GM19328 (cell line): ENCODE measurements around the gene KIAA1671.

Experiments
- ATAC-seq: cut with Tn5 transposase; IDR thresholded peaks from one replicate; pipeline ENCODE4 v1.9.1; 2021; ENCODE audit warnings: mild to moderate bottlenecking, moderate library complexity; ENCODE audit not compliant: unreplicated experiment

The KIAA1671 gene

DNA sequence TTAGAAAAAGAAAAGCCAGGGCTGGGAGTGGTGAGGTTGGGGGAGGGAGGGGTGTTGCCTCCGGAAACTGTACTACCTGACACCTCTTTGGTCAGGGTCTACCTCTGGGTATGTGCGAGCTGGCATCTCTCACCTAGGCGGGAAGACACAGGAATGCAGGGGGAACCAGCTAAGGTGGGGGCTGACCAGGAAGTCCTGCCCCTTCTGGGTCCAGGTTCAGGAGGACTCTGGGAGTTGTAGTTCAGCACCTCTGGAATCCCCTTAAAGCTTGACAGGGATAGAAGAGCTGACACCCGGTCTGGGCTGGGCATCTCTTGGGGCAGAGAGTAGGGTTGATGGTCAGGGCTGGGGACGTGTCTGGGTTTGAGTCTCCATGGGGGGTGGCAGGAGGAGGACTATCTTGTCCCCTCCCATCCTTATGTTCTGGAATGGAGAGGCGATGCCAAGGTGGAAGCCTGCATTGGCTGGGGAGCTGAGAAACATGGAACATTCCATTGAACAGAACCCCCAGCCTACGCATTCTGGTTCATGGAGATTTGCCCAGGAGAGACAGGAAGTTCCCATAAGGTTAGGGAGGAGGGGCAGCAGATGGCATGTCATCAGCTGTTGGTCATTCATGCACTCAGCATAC is 2.1 kb upstream of the KIAA1671 start:
- ATAC-seq, result no peak

DNA sequence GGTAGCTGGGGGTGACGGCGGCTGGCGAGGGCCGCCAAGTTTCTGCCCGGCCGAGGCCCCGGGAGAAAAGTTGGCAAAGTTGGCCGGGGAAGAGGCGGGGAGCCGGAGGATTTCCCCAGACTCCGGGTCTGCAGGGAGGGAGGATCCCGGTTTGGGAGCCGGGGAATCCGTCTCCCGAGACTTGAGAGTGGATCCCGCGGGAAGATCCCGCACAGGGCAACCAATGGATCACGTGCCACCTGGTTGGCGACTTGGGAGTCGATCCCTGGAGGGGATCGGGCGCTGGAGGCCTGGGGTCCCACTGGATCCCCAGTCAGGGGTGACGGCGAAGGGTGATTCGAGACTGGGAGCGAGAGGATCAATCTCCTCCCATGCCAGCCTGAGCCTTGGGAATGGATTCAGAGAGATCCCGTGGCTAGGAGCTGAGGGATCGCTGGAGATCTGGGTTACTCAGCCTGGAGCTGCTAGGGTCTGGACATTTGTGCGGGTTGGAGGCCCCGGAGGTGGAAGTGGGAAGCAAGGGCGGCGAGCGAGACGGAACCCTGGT is 394 bp downstream of the KIAA1671 start:
- ATAC-seq, result no peak

DNA sequence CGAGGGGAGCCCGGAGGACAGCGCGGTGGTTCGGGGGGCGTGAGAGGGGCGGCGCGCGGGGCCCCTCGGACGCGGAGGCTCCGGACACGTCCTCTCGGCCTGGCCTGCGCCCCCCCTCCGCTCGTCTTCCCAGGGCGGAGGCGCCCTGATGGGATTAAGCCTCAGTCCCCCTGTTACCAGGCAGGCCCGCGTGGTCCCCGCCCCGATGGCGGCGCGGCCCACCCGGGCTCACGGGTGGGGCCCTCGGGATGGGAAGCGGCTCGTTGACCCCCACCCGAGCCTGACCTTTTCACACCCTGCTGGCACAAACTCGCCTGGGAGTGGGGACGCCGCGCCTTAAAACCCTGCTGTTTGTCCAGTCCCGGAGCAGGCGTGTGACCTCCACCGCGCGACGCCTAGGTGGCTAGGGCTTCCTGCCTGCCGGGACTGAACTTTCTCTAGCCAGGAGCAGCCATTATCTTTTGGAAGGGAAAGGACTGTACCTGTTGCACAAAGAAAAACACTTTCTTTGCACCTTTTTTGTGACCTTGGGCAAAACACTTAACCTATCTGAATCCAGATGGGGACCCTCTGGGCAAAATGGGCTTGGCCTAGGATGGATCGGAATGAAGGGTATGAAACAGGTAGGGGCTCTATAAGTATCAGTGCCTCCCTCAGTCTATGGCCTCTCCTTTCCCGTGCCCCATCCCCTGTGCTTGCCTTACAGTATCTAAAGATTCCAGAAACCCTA is 1.0 kb downstream of the KIAA1671 start:
- no peak for ATAC-seq

DNA sequence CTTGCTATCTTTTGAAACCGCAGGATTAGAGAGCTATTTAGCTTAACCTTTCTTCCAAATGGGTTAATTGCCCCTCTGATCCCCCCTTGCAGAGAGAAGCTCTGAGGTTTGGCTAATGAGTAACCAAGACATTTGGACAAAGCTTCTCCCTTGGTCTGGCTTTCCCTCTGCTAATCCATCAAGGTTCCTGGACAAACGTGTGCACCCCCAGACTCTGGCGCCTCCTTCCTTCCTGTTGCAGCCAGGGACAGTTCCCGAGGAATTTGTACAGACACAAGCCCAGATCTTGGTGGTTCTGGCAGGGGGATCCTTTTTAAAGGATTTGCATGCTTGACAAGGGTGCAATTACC is 1.6 kb downstream of the KIAA1671 start:
- no peak for ATAC-seq

DNA sequence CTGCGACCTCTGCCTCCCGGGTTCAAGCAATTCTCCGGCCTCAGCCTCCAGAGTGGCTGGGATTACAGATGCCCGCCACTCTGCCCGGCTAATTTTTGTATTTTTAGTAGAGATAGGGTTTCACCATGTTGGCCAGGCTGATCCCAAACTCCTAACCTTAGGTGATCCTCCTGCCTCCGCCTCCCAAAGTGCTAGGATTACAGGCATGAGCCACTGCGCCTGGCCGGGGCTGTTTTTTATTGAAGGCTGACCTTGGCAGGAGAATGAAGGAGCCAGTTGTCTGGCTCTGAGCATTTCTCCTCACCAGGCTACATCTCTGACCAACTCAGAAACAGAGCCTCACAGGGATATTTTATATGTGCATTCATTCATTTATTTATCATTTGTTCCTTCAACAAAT is 2.3 kb downstream of the KIAA1671 start:
- ATAC-seq, result no peak

DNA sequence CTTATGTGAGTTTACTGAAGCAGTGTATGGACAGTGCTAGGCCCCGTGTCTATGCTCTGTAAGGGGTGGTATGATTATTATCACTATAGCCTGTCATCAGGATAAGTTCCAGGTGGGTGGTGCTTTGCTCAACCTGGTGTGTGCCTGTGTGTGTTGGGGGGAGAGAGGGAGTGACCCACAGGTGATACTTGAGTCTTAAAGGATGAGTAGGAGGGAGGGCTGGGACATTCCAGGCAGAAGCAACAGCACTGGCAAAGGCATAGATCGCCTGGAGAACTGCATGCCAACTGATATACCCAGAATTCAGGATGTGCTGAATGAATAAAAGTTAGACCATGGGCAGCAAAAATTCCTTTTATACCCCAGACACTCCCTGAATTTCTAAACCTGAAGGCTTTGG is 4.5 kb downstream of the KIAA1671 start:
- ATAC-seq, result no peak

DNA sequence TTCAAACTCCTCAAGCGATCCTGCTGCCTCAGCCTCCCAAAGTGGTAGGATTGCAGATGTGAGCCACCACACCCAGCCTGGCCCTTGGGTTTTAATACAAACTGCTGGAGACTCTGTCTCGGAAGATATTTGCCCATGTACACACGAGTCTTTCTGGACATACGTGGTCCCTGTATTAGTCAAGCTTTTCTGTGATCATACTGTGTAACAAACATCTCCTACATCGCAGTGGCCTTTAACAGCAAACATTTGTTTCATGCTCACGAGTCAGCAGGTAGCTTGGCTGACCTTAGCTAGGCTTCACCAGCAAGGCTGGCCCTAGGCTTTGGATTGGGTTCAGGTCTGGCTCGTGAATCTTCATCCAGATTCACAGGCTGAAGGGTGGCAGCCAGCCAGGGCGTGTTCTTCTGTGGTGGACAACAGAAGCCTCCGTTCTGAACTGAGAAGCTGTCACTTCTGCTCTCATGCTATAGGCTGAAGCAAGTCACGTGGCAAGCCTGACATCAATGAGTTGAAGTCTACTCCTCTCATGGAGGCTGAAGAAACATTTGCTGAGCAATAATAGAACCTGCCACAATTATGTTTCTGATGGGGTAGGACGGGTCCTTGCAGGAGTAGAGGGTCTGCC is 8.8 kb downstream of the KIAA1671 start:
- ATAC-seq, result no peak

DNA sequence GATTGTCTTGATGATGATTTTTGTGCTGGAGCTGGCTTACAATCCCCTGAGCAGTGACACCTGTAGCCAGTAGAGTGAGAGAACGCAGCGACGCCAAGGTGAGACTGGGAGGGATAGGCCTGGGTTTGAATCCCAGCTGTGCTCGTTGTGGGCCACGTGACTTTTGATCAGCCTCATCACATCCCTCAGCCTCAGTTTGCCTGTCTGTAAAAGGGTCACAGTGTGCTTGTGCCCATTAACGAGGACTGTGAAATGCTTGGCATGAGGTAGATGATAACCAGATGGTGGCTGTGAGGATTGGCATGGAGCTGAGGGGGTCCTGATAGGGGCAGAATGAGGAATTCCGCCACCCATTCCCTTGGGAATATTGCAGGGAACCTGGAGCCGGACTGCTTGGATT is 9.6 kb downstream of the KIAA1671 start:
- ATAC-seq, result no peak

DNA sequence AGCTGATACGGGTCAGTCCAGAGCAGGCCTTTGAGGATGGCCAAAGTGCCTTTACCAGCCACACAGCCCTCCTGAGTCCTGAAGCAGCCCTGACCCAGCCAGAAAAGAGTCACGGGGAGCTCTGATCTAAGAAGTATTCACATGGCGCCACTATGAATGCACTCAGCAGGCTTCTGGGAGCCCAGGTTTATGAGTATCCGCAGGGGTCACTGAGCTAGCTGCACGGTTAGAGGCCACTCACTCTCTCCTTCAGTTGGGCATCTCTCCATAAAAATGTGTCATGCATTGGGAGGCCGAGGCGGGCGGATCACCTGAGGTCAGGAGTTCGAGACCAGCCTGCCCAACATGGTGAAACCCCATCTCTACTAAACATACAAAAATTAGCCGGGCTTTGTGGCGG is 10.3 kb downstream of the KIAA1671 start:
- no peak for ATAC-seq

DNA sequence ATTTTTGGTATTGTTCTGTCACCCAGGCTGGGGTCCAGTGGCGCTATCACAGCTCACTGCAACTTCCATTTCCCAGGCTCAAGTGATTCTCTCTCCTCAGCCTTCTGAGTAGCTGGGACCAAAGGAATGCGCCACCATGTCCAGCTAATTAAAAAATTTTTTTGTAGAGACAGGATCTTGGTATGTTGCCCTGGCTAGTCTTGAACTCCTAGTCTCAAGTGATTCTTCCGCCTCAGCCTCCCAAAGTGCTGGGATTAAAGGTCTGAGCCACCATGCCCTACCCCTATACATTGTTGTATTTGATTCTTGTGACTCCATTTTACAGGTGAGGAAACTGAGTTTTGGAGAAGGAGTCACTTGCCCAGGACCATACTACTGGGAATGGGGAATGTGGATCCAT is 11.9 kb downstream of the KIAA1671 start:
- ATAC-seq, result no peak

DNA sequence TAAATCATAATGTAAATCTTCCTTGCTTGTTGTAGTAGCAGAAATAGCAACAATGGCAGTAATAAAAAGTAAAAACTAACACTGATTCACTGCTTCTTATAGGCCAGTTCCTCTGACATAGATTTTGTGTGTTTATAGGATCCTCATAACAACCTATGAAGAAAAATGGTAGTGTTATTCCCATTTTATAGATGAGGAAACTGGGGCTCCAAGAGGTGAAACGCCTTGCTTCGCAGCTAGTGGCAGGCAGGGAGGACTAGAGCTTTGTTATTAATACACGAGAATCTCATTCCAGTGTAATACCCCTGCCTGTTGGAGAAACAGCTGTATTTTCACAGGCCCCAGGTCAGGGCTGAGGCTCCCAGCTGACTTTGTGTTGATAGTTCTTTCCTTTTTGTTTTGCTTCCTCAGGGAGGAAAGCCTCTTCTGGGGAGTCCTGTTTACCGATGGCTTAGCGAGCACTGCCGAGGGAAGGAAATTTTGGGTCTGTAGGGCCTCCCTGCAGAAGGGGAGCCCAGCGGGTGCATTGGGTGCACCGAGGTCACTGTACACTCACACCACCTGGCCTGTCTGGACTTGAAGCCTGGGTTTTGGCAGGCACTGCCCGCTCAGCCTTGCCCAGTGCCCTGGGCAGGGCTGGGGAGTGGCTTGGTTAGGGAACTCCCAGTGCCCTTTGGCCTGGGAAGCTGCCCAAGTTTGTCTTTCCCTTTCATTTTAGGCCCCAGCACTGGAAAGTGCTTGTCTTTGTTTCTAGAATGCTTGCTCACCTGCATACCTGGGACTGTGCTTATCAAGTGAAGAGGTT is 13.5 kb downstream of the KIAA1671 start:
- no peak for ATAC-seq

DNA sequence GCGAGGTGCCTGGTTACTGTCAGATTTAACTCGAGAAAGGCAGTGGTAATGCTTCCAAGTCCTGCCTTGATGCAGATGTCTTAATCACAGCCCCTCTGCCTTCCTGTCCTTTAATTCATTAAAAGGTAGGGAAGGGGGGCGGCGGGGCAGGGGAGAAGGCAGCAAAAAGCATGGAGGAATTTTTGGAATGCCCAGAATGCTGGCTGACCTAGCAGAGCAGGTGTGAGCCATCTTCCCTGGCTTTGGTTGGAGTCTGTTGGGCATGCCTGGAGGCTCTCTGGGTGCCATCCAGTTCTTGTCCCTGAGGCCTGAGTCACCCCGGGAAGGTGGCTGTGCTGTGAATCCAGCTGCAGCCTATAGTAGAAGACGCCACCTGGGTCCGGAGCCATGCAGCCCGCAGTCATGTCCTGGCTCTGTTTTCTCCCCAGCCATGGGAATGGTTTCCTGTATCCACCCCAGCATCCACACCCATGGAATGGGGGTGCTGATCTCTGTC is 15.6 kb downstream of the KIAA1671 start:
- ATAC-seq, result no peak

DNA sequence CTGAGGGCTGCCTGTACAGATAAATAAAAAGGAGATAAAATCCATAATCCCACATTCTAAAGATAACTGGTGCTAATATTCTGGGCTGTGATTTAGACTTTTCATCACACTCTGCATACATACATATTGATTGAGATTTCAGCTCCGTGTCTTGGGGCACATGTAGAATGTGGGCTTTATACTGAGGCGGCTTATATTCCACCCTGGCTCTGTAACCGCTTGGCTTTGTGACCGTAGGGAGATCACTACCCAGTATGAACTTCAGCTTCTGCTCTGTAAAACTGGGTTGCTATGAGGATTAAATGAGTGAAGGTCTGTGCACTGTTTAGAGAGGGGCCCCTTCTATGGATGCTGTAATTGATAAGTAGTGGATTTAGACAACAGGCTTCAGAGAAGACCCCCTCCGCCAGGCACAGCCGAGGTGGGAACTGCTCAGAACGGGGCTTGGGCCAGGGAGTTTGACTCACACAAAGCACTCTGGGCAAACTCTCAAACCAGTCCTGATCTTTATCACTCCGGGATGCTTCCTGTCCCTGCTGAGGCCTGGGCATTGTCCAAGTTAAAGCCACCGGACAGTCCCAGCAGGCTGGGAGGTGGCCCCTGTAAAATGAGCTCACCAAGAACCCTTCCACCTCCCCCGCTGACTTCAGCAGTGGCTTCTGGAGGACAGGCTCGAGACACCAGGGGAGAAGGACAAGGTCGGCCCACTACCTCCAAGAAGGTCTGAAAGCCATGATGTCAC is 17.2 kb downstream of the KIAA1671 start:
- no peak for ATAC-seq

DNA sequence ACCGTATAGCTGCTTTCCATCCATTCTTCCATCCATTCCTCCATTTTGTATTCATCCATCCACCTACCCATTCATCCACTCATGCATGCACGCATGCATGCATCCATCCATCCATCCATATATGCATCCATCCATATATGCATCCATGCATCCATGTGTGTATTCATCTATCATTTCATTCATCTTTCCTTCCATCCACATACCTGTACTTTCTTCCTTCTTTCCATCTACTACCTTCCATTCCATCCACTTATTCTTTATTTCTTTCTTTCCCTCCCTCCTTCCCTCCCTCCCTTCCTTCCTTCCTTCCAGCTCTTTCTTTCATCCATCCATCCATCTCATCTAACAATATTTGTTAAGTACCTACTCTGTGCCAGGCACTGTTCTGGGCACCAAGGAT is 19.9 kb downstream of the KIAA1671 start:
- ATAC-seq, result no peak

DNA sequence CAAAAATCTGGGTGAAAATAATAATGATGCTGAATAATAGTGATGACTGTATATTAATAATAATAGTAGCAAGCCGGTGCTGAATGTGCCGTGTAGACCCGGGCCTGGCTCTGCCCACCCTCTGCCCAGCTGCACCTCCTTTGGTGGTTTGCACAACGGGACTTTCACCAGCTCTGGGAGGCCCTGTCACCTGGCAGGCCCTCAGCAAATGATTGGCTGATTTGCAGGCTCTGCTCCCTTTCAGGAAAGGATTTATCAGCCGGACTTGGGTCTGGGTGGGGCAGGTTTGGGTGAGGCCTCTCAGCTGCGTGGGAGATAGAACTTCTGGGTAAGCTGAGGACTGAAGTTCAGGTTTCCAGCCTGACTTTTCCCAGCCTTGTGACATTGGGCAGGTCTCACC is 21.4 kb downstream of the KIAA1671 start:
- ATAC-seq, result no peak

DNA sequence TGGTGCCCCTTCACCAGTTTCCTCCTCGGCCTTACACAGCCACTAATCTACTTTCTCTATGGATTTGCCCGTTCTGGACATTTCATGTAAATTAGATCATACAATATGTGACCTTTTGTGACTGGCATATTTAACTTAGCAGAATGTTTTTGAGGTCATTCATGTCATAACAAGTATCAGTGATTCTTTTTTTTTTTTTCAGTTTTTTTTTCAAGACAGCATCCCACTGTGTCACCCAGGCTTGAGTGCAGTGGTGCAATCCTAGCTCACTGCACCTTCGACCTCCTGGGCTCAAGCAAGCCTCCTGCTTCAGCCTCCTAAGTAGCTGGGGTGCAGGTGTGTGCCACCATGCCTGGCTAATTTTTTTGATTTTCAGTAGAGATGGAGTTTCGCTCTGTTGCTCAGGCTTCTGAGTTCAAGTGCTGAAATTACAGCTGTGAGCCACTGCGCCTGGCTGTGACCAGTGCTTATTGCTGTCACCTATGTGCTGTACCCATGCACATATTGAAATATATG is 22.7 kb downstream of the KIAA1671 start:
- ATAC-seq, result no peak

DNA sequence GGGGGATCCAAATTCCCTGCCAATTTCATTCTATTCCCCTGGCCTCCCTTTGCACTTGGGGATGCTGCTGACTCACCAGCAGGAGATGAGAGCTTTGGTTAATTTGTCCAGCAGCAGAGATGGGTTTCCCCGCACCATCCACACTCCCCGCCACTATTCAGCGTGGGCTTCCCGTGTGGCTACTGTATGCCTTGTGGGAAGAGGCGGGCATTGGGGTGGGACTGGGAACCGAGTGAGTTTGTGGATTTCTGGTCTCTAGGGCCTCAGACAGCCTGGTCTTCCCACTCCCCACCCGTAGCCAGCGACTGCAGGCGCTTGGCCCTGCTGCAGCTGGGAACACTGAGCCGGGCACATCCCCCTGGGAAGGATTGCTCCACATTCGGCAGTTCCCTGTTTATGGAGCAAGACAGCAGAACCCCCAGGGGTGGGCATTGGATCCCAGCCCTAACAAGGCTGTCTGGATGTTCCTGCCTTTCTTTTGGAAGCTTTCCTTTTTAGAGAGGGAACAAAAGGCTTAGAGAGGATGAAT is 23.4 kb downstream of the KIAA1671 start:
- no peak for ATAC-seq

DNA sequence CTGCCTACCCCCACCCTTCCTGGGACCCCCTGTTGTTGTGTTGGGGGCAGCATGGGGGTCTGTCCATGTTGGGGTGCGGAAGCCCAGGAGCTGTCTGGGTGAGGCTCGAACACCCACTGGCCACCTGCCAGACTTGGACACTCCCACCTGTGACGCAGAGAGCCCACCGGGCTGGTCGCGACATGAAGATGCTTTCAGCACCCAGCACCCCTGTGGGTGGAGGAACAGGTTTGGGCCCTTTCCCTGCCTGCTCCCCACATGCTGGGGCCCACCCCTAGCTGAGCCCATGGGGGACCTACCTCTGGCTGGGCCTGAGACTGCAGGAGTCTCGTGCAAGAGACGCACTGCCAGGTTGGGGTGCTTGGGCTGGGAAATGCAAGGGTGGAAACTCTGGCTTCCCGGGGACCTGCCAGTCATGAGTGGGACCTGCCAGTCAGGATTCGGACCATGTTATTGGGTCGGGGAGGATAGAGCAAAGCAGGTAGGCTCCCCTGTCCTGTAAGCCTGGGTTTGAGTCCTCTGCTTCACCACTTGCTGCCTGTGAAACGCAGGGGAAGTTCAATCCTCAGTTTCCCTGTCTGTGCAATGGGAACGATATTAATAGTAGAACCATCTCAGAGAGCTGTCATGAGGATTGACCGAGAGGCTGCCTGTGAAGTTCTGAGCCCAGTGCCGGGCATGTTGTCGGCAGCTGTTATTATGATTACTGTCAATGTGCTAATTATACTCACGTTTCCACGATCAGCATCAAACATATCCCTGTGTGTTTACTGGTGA is 24.1 kb downstream of the KIAA1671 start:
- ATAC-seq, result no peak
